Measurements from ENCODE around the gene GPR137. TPM values are rescaled to one million over a fixed set of nuclear protein-coding genes. Genes with fewer than 3 reads are reported as not detected.

Gene GPR137
- total RNA-seq, 1 donor from 2014 or later: 52.5 TPM

DNA sequence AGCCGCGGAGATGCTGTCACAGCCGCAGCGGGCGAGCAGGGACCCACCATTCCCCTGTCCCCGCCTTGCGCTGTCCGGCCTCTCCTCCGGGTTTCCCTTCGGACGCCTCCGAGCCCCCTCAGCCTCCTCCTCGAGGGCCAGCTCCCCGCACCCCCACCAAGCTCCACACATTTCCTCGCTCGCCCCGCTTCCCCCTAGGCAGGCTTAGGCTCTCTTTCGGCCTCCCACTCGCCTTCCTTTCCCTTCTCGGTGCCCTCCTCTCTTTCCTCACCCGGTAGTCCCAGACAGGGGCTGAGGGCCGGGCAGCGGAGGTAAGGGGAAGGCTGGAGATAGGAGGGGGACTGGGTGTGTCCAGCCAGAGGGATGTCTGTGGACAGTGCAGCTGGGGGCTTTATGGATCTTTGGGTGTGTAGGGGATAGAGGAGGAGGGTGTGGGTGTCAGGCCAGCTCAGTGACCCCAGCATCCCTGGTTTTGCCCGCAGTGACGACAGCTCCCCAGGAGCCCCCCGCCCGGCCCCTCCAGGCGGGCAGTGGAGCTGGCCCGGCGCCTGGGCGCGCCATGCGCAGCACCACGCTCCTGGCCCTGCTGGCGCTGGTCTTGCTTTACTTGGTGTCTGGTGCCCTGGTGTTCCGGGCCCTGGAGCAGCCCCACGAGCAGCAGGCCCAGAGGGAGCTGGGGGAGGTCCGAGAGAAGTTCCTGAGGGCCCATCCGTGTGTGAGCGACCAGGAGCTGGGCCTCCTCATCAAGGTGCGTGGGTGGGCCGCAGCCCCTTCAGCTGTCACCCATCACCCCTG is 7.0 kb downstream of the GPR137 start:
- H3K4me3 Mint-ChIP-seq (ENCODE audit: unreplicated experiment): peak overlapping the region; percentile 49
- no peak overlapping the region for H3K27ac Mint-ChIP-seq (ENCODE audit: unreplicated experiment)
- H3K27me3 Mint-ChIP-seq (ENCODE audit: unreplicated experiment): peaks cover 40% of the 10 kb centered on the region
- peaks cover 4% of the 10 kb centered on the region for H3K4me1 Mint-ChIP-seq (ENCODE audit: low read depth, unreplicated experiment)
- H3K9me3 Mint-ChIP-seq (ENCODE audit: unreplicated experiment): peaks cover 9% of the 10 kb centered on the region
- peaks cover 5% of the 10 kb centered on the region for H3K36me3 Mint-ChIP-seq (ENCODE audit: unreplicated experiment)
- TF ChIP-seq, protein P1, sequence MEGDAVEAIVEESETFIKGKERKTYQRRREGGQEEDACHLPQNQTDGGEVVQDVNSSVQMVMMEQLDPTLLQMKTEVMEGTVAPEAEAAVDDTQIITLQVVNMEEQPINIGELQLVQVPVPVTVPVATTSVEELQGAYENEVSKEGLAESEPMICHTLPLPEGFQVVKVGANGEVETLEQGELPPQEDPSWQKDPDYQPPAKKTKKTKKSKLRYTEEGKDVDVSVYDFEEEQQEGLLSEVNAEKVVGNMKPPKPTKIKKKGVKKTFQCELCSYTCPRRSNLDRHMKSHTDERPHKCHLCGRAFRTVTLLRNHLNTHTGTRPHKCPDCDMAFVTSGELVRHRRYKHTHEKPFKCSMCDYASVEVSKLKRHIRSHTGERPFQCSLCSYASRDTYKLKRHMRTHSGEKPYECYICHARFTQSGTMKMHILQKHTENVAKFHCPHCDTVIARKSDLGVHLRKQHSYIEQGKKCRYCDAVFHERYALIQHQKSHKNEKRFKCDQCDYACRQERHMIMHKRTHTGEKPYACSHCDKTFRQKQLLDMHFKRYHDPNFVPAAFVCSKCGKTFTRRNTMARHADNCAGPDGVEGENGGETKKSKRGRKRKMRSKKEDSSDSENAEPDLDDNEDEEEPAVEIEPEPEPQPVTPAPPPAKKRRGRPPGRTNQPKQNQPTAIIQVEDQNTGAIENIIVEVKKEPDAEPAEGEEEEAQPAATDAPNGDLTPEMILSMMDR (IDR thresholded peaks at IDR 0.05; ENCODE audit: partially characterized antibody, unreplicated experiment): no peak
- DNase-seq: peak; percentile 48

DNA sequence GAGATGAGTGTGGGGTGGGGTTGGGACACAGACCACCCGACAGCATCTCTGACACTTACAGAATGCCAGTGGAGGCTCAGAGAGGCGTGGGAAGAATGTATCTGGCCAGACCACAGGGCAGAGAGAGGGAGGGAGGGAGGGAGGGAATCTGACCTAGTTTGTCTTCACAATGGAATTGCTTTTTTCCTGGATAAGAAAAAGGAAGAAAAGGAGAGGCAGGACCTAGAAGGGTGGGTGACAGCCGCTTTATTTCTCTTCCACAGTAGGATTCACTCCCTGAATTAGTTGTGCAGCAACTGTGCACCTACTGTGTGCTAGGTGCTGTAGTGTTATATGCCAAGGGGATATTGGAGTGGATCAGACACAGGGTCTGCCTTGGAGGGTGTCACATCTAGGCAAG is 9.1 kb downstream of the GPR137 start:
- Mint-ChIP-seq H3K36me3 (ENCODE audit: unreplicated experiment) (peaks cover 5% of the 10 kb centered on the region), H3K27ac (ENCODE audit: unreplicated experiment) (no peak overlapping the region), H3K27me3 (ENCODE audit: unreplicated experiment) (peaks cover 50% of the 10 kb centered on the region), H3K4me3 (ENCODE audit: unreplicated experiment) (peak overlapping the region; percentile 42), H3K4me1 (ENCODE audit: low read depth, unreplicated experiment) (peaks cover 4% of the 10 kb centered on the region), H3K9me3 (ENCODE audit: unreplicated experiment) (peaks cover 8% of the 10 kb centered on the region)
- no peak for DNase-seq
- TF ChIP-seq, protein P1 (IDR thresholded peaks at IDR 0.05; ENCODE audit: partially characterized antibody, unreplicated experiment): no peak

DNA sequence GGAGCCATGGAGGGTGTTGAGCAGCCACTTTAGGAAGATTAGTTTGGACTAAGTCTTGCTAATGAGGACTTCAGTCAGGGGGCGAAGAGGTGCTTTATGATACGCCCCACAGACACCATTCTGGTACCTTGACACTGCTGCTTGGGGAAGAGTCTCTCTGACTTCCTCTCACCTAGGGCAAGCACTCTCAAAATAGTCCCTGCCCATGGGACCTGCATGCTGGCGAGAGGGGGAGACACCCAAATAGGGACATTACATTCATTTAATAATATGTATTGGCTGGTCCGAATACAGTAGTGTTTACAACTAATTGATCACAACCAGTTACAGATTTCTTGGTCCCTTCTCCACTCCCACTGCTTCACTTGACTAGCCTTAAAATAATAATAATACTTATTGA is 10.1 kb downstream of the GPR137 start:
- no peak overlapping the region for H3K4me3 Mint-ChIP-seq (ENCODE audit: unreplicated experiment)
- H3K9me3 Mint-ChIP-seq (ENCODE audit: unreplicated experiment): peaks cover 10% of the 10 kb centered on the region
- TF ChIP-seq, protein P1 (IDR thresholded peaks at IDR 0.05; ENCODE audit: partially characterized antibody, unreplicated experiment): no peak
- H3K4me1 Mint-ChIP-seq (ENCODE audit: low read depth, unreplicated experiment): peaks cover 2% of the 10 kb centered on the region
- H3K27me3 Mint-ChIP-seq (ENCODE audit: unreplicated experiment): peaks cover 50% of the 10 kb centered on the region
- no peak for DNase-seq
- H3K36me3 Mint-ChIP-seq (ENCODE audit: unreplicated experiment): peaks cover under 1% of the 10 kb centered on the region
- no peak overlapping the region for H3K27ac Mint-ChIP-seq (ENCODE audit: unreplicated experiment)

DNA sequence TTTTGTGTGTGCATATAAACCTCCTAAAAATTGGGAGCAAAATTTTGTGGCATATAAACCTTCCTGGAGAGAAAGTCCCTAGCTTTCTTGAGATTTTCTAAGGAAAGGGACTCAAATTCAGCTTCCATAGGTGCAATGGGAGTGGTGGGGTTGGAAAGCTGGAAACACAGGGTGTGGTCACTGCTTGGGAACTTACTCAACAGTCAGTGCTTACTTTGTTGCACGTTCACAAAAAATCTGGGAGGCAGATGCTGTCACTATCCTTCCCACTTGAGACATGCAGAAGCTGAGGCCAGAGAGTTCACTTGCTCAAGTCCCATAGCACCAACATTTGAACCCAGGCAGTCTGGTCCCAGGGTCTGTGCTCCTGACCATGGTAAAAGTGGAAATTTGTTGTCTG is 10.6 kb downstream of the GPR137 start:
- Mint-ChIP-seq H3K4me3 (ENCODE audit: unreplicated experiment) (no peak overlapping the region), H3K27ac (ENCODE audit: unreplicated experiment) (no peak overlapping the region), H3K9me3 (ENCODE audit: unreplicated experiment) (peaks cover 10% of the 10 kb centered on the region), H3K27me3 (ENCODE audit: unreplicated experiment) (peaks cover 49% of the 10 kb centered on the region), H3K36me3 (ENCODE audit: unreplicated experiment) (no peaks in the 10 kb centered on the region), H3K4me1 (ENCODE audit: low read depth, unreplicated experiment) (peaks cover 2% of the 10 kb centered on the region)
- no peak for DNase-seq
- TF ChIP-seq, protein P1 (IDR thresholded peaks at IDR 0.05; ENCODE audit: partially characterized antibody, unreplicated experiment): no peak

Data from glutamatergic neuron (in vitro differentiated cells).